RWPE1 (cell line): ENCODE data around the gene TARBP1.

ENCODE experiments used
- CTCF ChIA-PET: fragments of 350-600 bp; sonication (Branson Sonifier 250); formaldehyde crosslinking; extraction: SDS; loops from one replicate; lab custom pipeline; 2021; lab: Yijun Ruan, JAX
- POLR2A ChIA-PET: fragments of 400-600 bp; formaldehyde crosslinking; extraction: SDS; loops from one replicate; lab custom pipeline; 2020; ENCODE audit warnings: antibody characterized with exemption; ENCODE audit not compliant: low non-redundant PET; lab: Yijun Ruan, JAX
- DNase-seq: peaks from one replicate; pipeline ENCODE4 v3.0.0; 2012; ENCODE audit warnings: low spot score
- H3K27ac ChIP-seq: fragments of 450-650 bp; 2 replicates; pipeline ENCODE4 v1.5.1; 2017
- TF ChIP-seq, protein P1 (sequence below): fragments of 450-650 bp; conservative IDR thresholded peaks from 2 replicates; pipeline ENCODE4 v1.5.1; 2017; ENCODE audit warnings: low read depth, mild to moderate bottlenecking

Gene TARBP1

DNA sequence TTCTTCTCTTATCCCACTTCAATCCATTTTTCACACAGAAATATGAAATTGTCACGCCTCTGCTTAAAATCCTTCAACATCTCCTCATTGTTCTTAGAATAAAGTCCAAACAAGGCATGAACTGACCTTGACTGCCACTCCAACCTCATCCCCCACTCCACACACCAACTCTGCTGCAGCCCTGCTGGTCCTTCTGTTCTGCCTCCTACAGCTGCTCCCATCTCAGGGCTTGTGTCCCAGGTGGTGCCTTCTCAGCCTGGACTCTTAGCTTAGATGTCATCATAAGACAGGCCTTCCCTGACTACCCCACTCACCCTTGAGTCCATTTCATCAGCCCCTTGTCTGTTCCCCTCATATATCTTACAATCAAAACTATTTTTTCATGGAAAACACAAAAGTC is 10.4 kb downstream of the TARBP1 start:
- TF ChIP-seq, protein P1, sequence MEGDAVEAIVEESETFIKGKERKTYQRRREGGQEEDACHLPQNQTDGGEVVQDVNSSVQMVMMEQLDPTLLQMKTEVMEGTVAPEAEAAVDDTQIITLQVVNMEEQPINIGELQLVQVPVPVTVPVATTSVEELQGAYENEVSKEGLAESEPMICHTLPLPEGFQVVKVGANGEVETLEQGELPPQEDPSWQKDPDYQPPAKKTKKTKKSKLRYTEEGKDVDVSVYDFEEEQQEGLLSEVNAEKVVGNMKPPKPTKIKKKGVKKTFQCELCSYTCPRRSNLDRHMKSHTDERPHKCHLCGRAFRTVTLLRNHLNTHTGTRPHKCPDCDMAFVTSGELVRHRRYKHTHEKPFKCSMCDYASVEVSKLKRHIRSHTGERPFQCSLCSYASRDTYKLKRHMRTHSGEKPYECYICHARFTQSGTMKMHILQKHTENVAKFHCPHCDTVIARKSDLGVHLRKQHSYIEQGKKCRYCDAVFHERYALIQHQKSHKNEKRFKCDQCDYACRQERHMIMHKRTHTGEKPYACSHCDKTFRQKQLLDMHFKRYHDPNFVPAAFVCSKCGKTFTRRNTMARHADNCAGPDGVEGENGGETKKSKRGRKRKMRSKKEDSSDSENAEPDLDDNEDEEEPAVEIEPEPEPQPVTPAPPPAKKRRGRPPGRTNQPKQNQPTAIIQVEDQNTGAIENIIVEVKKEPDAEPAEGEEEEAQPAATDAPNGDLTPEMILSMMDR: no peak
- ChIA-PET POLR2A (no interaction called here), CTCF (no interaction called here)
- no peak overlapping the region for H3K27ac ChIP-seq
- DNase-seq: no peak

DNA sequence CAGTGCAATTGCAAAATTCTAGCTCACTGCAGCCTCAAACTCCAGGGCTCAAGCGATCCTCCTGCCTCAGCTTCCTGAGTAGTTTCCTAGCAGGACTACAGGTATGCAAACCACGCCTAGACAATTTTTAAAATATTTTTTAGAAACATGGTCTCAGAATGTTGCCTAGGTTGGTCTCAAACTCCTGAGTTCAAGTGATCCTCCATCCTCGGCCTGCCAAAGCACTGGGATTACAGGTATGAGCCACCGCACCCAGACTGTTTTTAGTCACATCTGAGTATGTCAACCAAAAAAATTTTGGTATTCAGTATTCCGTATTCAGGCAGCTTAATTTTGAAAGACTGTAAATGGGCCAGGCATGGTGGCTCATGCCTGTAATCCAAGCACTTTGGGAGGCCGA is 11.2 kb downstream of the TARBP1 start:
- ChIA-PET CTCF (no interaction called here), POLR2A (no interaction called here)
- no peak overlapping the region for H3K27ac ChIP-seq
- no peak for DNase-seq
- TF ChIP-seq, protein P1: no peak

DNA sequence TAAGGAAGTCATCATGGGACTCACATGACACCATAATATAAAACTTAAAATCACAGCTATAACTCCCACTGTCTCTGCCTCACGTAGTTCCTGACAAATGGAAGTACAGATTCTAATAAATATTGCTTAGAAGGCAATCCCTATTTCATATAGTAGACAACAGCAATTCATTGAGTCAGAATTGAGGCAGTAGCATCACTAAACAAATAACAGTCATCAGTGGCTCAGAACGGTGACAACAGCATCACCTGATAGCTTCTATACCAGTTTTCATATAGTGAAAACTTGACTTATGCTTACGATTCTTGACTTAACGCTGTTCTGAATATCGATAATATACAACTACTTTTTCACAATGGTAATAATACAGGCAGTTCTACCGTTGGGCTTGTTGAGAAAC is 12.0 kb downstream of the TARBP1 start:
- DNase-seq: no peak
- POLR2A ChIA-PET: no interaction called here
- no peak overlapping the region for H3K27ac ChIP-seq
- CTCF ChIA-PET: interaction anchor here (0.5 kb wide), 1 partner anchor 11 kb away, joined by 3 read pairs; no protein-coding TSS in a partner anchor
- TF ChIP-seq, protein P1: no peak

DNA sequence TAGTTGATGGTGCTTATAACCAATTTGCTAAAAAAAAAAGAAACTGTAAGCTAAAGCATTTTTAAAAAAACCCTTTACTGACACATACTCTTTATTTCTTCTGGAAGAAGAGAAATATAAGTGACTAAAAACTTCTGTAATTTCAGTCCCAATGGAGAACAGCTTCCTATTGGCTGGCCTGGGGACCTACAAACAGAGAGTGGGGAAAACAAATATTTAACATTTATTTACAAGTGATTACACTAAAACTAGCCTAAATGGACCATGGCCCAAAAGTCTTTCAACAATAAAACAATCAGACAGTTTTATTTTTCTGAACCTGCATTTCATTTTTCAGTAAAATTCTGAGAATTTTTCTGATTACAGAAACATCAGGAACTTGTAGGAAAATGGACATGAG is 15.2 kb downstream of the TARBP1 start:
- ChIA-PET POLR2A (no interaction called here), CTCF (no interaction called here)

DNA sequence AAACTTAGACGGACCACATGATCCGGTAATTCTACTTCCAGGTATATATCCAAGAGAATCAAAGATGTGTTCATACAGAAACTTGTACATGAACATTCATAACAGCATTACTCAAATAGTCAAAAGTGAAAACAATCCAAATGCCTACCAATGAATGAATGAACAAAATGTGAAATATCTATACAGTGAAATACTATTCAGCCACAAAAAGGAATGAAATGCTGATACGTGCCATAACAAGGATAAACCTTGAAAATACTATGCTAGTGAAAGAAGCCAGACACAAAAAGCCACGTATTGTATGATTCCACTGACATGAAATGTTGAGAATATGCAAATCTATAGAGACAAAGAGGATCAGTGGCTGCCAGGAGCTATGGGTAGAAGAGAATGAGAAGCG is 18.3 kb downstream of the TARBP1 start:
- H3K27ac ChIP-seq: no peak overlapping the region
- TF ChIP-seq, protein P1: no peak
- ChIA-PET CTCF (interaction anchor here (0.5 kb wide), 1 partner anchor 17 kb away, joined by 3 read pairs; no protein-coding TSS in a partner anchor), POLR2A (no interaction called here)
- DNase-seq: no peak

More for the DNA sequence above, 15.2 kb downstream of the TARBP1 start:
- no peak overlapping the region for H3K27ac ChIP-seq
- TF ChIP-seq, protein P1: no peak
- DNase-seq: no peak

DNA sequence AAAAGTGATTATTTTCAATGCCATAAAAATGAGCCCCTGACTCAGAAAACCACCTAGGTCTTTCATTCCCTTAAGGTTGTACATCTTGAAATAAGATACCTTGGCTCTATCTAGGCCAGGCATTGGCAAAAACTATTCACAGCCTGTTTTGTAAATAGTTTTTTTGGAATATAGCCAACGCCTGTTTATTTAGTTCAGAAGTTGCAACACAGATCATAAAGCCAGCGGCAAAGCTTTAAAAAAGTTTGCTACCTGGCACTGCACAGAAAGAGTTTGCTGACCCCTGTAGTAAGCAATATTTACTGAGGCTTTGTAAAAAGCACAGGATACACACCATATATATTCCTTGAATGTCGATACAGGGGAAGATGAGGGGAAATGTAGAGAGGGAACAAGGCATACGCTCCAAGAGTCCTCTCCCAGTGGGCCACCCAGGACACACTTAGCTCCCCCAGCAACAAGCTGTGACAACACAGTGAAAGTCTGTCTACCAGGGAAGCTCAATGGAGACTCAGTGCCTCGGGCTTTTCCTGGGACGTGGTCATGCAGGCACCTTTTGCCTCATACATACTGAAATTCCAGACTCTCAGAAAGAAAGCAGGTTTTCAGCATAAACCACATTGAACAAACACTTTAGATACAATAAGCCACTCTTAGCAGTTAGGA is 20.5 kb downstream of the TARBP1 start:
- H3K27ac ChIP-seq: no peak overlapping the region
- no peak for DNase-seq
- ChIA-PET CTCF (interaction anchor here (0.6 to 0.7 kb wide), 2 partner anchors 122 to 459 kb away, joined by 3 read pairs; no protein-coding TSS in a partner anchor), POLR2A (no interaction called here)
- TF ChIP-seq, protein P1: no peak
